H7 (cell line): Measurements from ENCODE around the gene TOPAZ1. TPM values are rescaled to one million over a fixed set of nuclear protein-coding genes. Genes with fewer than 3 reads are reported as not detected.

Experiments
- DNase-seq: peaks from one replicate; pipeline ENCODE4 v3.0.0; 2012
- H3K27me3 ChIP-seq: 2 replicates; pipeline ENCODE4 v1.6.0; 2011; ENCODE audit warnings: mild to moderate bottlenecking, low read length; ENCODE audit not compliant: control insufficient read depth, insufficient read depth
- H3K36me3 ChIP-seq: replicated peaks from 2 replicates; pipeline ENCODE4 v1.5.1; 2011; ENCODE audit warnings: low read length; ENCODE audit not compliant: control insufficient read depth, insufficient read depth
- H3K4me3 ChIP-seq: 2 replicates; pipeline ENCODE4 v1.5.1; 2011; ENCODE audit warnings: low read depth, mild to moderate bottlenecking, control low read depth, low read length, moderate library complexity; ENCODE audit not compliant: insufficient read depth
- total RNA-seq: library from RNA; depleted of rRNA; stranded (reverse); fragments of >200 nt; shearing (Covaris generic); gene quantifications from 2 replicates; pipeline ENCODE4 v1.2.3, GENCODE V29; 2014

The TOPAZ1 gene
- total RNA-seq, 1 experiment from 2014 or later = not detected

- no peaks in the 10 kb centered on the region for H3K27me3 ChIP-seq
- H3K4me3 ChIP-seq = no peak overlapping the region
- no peaks in the 10 kb centered on the region for H3K36me3 ChIP-seq
- no peak for DNase-seq
Observed at GRCh38 chr3:44280077-44280476, 38.4 kb downstream of the TOPAZ1 start.

- no peaks in the 10 kb centered on the region for H3K27me3 ChIP-seq
- H3K36me3 ChIP-seq = no peaks in the 10 kb centered on the region
- DNase-seq = no peak
- H3K4me3 ChIP-seq = no peak overlapping the region
Observed at GRCh38 chr3:44280631-44281030, 38.9 kb downstream of the TOPAZ1 start.

GRCh38 chr3:44284949-44285348 lies 43.3 kb downstream of the TOPAZ1 start:
- DNase-seq = no peak
- Histone ChIP-seq H3K27me3 (no peaks in the 10 kb centered on the region), H3K4me3 (no peak overlapping the region), H3K36me3 (no peaks in the 10 kb centered on the region)

- no peaks in the 10 kb centered on the region for H3K36me3 ChIP-seq
- no peak for DNase-seq
- no peak overlapping the region for H3K4me3 ChIP-seq
- H3K27me3 ChIP-seq = no peaks in the 10 kb centered on the region
Observed at GRCh38 chr3:44289882-44290462, 48.3 kb downstream of the TOPAZ1 start.

GRCh38 chr3:44292276-44292675 lies 50.6 kb downstream of the TOPAZ1 start:
- no peak overlapping the region for H3K4me3 ChIP-seq
- H3K27me3 ChIP-seq = no peaks in the 10 kb centered on the region
- DNase-seq = no peak
- H3K36me3 ChIP-seq = no peaks in the 10 kb centered on the region

- no peaks in the 10 kb centered on the region for H3K36me3 ChIP-seq
- H3K27me3 ChIP-seq = no peaks in the 10 kb centered on the region
- DNase-seq = no peak
- H3K4me3 ChIP-seq = no peak overlapping the region
Observed at GRCh38 chr3:44292947-44293346, 51.3 kb downstream of the TOPAZ1 start.

GRCh38 chr3:44297255-44297654 lies 55.6 kb downstream of the TOPAZ1 start:
- no peaks in the 10 kb centered on the region for H3K36me3 ChIP-seq
- H3K4me3 ChIP-seq = no peak overlapping the region
- no peak for DNase-seq
- H3K27me3 ChIP-seq = no peaks in the 10 kb centered on the region

- no peaks in the 10 kb centered on the region for H3K36me3 ChIP-seq
- no peak for DNase-seq
Observed at GRCh38 chr3:44301746-44302145, 60.1 kb downstream of the TOPAZ1 start.

GRCh38 chr3:44309500-44309899 lies 67.8 kb downstream of the TOPAZ1 start:
- no peak for DNase-seq
- Histone ChIP-seq H3K36me3 (no peaks in the 10 kb centered on the region), H3K4me3 (no peak overlapping the region), H3K27me3 (no peaks in the 10 kb centered on the region)

More at GRCh38 chr3:44301746-44302145, 60.1 kb downstream of the TOPAZ1 start:
- H3K4me3 ChIP-seq = no peak overlapping the region
- no peaks in the 10 kb centered on the region for H3K27me3 ChIP-seq

GRCh38 chr3:44318891-44319311 lies 77.2 kb downstream of the TOPAZ1 start:
- DNase-seq = peak; percentile 49

GRCh38 chr3:44321335-44321734 lies 79.6 kb downstream of the TOPAZ1 start:
- Histone ChIP-seq H3K27me3 (no peaks in the 10 kb centered on the region), H3K36me3 (no peaks in the 10 kb centered on the region), H3K4me3 (no peak overlapping the region)
- DNase-seq = no peak

More at GRCh38 chr3:44318891-44319311, 77.2 kb downstream of the TOPAZ1 start:
- H3K27me3 ChIP-seq = no peaks in the 10 kb centered on the region
- no peak overlapping the region for H3K4me3 ChIP-seq
- no peaks in the 10 kb centered on the region for H3K36me3 ChIP-seq

- Histone ChIP-seq H3K36me3 (no peaks in the 10 kb centered on the region), H3K4me3 (no peak overlapping the region), H3K27me3 (no peaks in the 10 kb centered on the region)
- DNase-seq = peak; percentile 21
Observed at GRCh38 chr3:44323341-44323955, 81.8 kb downstream of the TOPAZ1 start.

GRCh38 chr3:44324584-44324983 lies 82.9 kb downstream of the TOPAZ1 start:
- H3K27me3 ChIP-seq = no peaks in the 10 kb centered on the region
- no peak overlapping the region for H3K4me3 ChIP-seq
- H3K36me3 ChIP-seq = no peaks in the 10 kb centered on the region
- DNase-seq = no peak

- DNase-seq = no peak
- H3K27me3 ChIP-seq = no peaks in the 10 kb centered on the region
- H3K4me3 ChIP-seq = no peak overlapping the region
- no peaks in the 10 kb centered on the region for H3K36me3 ChIP-seq
Observed at GRCh38 chr3:44326019-44326418, 84.3 kb downstream of the TOPAZ1 start.

- no peak for DNase-seq
- Histone ChIP-seq H3K36me3 (no peaks in the 10 kb centered on the region), H3K4me3 (no peak overlapping the region), H3K27me3 (no peaks in the 10 kb centered on the region)
Observed at GRCh38 chr3:44326515-44326914, 84.8 kb downstream of the TOPAZ1 start.
